Activated CD8-positive, alpha-beta memory T cell treated with anti-CD3 and anti-CD28 coated beads, Interleukin-2, amount 10 ng/mL, durations not matched to agents 7 days and 5 days (primary cell): Measurements from ENCODE around the gene TMEM44. TPM values are rescaled to one million over a fixed set of nuclear protein-coding genes. Genes with fewer than 3 reads are reported as not detected.

Experiments used
- ATAC-seq: fragments of 150-1000 bp; cut with Tn5 transposase; one replicate; pipeline ENCODE4 v1.10.0; 2021; ENCODE audit warnings: moderate library complexity
- CTCF ChIA-PET: fragments of 350-600 bp; sonication (Branson Sonifier 250); formaldehyde crosslinking; loops from one replicate; lab custom pipeline; 2021; ENCODE audit warnings: antibody characterized with exemption; lab: Charles Lee
- DNase-seq: peaks from one replicate; pipeline ENCODE4 v3.0.0-alpha.2; 2020
- H3K27ac Mint-ChIP-seq: one replicate; pipeline ENCODE4 v1.8.0; 2021; ENCODE audit warnings: mild to moderate bottlenecking, mixed read lengths
- H3K27me3 Mint-ChIP-seq: one replicate; pipeline ENCODE4 v1.8.0; 2021; ENCODE audit warnings: mixed read lengths
- H3K36me3 Mint-ChIP-seq: one replicate; pipeline ENCODE4 v1.8.0; 2021; ENCODE audit warnings: mild to moderate bottlenecking, mixed read lengths
- H3K4me1 Mint-ChIP-seq: one replicate; pipeline ENCODE4 v1.8.0; 2021; ENCODE audit warnings: mixed read lengths
- H3K4me3 Mint-ChIP-seq: one replicate; pipeline ENCODE4 v1.8.0; 2021; ENCODE audit warnings: mild to moderate bottlenecking, moderate library complexity, mixed read lengths
- H3K9me3 Mint-ChIP-seq: one replicate; pipeline ENCODE4 v1.8.0; 2022; ENCODE audit warnings: low read depth, mixed read lengths
- total RNA-seq, 2 experiments: library from RNA; stranded (reverse); gene quantifications; one replicate each; pipeline ENCODE4 v1.2.3, GENCODE V29; 2021

Gene TMEM44, protein sequence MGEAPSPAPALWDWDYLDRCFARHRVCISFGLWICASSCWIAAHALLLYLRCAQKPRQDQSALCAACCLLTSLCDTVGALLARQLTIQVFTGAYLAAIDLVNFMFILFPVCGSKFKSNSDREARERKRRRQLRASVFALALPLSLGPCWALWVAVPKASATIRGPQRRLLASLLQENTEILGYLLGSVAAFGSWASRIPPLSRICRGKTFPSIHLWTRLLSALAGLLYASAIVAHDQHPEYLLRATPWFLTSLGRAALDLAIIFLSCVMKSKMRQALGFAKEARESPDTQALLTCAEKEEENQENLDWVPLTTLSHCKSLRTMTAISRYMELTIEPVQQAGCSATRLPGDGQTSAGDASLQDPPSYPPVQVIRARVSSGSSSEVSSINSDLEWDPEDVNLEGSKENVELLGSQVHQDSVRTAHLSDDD
- 10 to 100 TPM; 15.3 to 15.9 TPM for total RNA-seq

DNA sequence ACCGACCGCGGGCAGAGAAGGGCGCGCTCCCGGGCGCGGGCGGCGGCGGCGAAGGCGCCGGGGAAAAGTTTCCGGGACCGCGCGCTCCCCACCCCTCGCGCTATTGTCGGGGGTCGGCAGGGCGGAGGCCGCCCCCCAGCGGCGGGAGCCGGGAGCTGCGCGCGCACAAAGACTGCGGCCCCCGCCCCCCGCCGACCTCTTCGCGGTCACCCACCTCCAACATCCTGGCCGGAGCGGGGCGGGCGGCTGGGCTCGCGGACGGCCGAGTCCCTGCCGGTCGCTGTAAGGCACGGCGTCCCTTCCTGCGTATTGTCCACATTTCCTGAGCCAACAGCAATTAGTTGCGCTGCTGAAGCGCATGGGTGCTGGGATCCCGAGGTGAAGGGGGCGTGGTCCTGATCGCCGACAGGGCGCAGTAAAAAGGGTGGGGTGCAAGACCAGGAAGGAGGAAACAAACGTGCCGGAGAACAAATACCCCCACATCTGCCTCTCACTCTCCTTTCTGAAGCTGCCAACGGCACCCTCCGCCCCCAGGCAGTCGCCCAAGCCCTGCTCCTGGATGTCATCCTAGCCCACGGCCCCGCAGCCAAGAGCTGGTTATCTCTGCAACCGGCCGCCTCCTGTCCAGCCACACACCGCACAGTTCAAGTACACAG lies at the start of gene TMEM44:
Gene TMEM44, minus strand, starts transcription at position 71 of the 656 bp plus-strand sequence. CDS start 204 bp downstream, outside the sequence.
- Mint-ChIP-seq H3K4me3 (peak within 1 kb of the TSS; percentile 83), H3K27me3 (no peaks in the 10 kb centered on the region), H3K4me1 (peaks cover 15% of the 10 kb centered on the region), H3K36me3 (peaks cover 13% of the 10 kb centered on the region), H3K9me3 (no peaks in the 10 kb centered on the region), H3K27ac (peak within 1 kb of the TSS; percentile 77)
- CTCF ChIA-PET, result interaction anchor here (0.6 to 2.4 kb wide), 16 partner anchors 12 to 637 kb away, joined by 3 to 15 read pairs (median 4); partner anchors contain the start of genes LSG1 and XXYLT1
- peak; percentile 85 for ATAC-seq
- peak; percentile 82 for DNase-seq

GRCh38 chr3:194682694-194683310 lies 49.6 kb upstream of the TMEM44 start:
- H3K27me3 Mint-ChIP-seq, result peaks cover 37% of the 10 kb centered on the region
- CTCF ChIA-PET, result interaction anchor here (0.6 to 6.7 kb wide), 35 partner anchors 8 to 1167 kb away, joined by 3 to 98 read pairs (median 4); partner anchors contain the start of genes LSG1, TMEM44 and XXYLT1
- no peaks in the 10 kb centered on the region for H3K36me3 Mint-ChIP-seq
- H3K4me3 Mint-ChIP-seq, result no peak overlapping the region
- H3K4me1 Mint-ChIP-seq, result peaks cover 47% of the 10 kb centered on the region
- DNase-seq (peak; percentile 84), ATAC-seq (peak; percentile 61)
- H3K9me3 Mint-ChIP-seq, result no peaks in the 10 kb centered on the region
- H3K27ac Mint-ChIP-seq, result no peak overlapping the region

DNA sequence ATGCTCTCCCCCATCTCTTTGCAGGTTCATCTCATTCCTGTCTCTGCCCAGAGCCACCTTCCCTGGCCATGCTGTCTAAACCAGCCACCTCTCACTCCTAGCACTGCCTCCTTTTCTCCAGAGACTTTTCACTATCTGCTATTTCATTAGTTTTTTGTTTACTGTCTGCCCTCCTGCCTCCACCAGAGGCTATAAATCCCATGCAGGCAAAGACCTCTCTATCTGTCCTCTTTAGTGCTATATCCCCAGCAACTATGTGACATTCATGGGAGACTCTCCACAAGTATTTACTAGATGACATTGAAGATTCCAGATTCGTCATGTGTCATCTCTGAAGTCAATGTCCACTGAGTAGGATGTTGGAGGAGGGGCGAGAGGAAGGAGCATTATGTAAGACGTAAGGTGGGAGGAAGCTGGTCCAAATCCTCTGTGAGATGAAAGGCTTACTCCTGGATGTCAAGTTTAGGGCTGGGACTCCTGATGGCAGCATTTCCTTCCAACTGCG lies 49.0 kb upstream of the TMEM44 start:
- Mint-ChIP-seq H3K27ac (no peak overlapping the region), H3K4me1 (peaks cover 45% of the 10 kb centered on the region), H3K27me3 (peaks cover 35% of the 10 kb centered on the region), H3K9me3 (no peaks in the 10 kb centered on the region), H3K36me3 (no peaks in the 10 kb centered on the region), H3K4me3 (no peak overlapping the region)
- ATAC-seq, result no peak
- DNase-seq, result peak; percentile 18
- CTCF ChIA-PET, result interaction anchor here (0.6 to 6.7 kb wide), 31 partner anchors 9 to 1168 kb away, joined by 3 to 98 read pairs (median 4); partner anchors contain the start of genes LSG1 and XXYLT1

- CTCF ChIA-PET, result interaction anchor here (3.5 kb wide), 1 partner anchor 8 kb away, joined by 98 read pairs; the partner anchor contains the start of gene LSG1
- DNase-seq (peak; percentile 34), ATAC-seq (no peak)
- Mint-ChIP-seq H3K4me1 (peaks cover 41% of the 10 kb centered on the region), H3K27ac (no peak overlapping the region), H3K4me3 (no peak overlapping the region), H3K36me3 (no peaks in the 10 kb centered on the region), H3K9me3 (no peaks in the 10 kb centered on the region), H3K27me3 (peaks cover 26% of the 10 kb centered on the region)
Measured at GRCh38 chr3:194680888-194681615, 47.8 kb upstream of the TMEM44 start.

DNA sequence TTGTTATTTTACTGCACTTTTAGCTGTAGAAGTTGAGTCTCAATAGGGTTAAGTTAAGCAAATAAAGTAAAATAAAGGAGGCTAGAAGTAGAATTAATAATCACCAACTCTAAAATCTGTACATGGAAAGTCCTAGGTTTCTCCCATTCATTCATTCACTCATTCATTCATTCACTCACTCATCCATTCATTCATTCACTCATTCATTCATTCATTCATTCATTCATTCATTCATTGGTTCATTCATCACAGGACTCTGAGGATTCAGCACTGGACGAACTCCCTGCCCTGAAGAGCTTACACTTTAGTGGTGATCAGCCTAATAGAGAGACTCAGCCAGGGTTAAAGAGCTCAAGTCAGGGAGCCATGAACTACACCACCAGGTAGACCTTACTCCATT lies 43.3 kb upstream of the TMEM44 start:
- ATAC-seq (no peak), DNase-seq (no peak)
- CTCF ChIA-PET, result interaction anchor here (1.0 to 2.3 kb wide), 3 partner anchors 15 to 581 kb away, joined by 3 to 6 read pairs (median 4); no protein-coding TSS in a partner anchor
- H3K4me3 Mint-ChIP-seq, result no peak overlapping the region
- no peaks in the 10 kb centered on the region for H3K27me3 Mint-ChIP-seq
- H3K4me1 Mint-ChIP-seq, result peaks cover 29% of the 10 kb centered on the region
- H3K36me3 Mint-ChIP-seq, result no peaks in the 10 kb centered on the region
- no peaks in the 10 kb centered on the region for H3K9me3 Mint-ChIP-seq
- no peak overlapping the region for H3K27ac Mint-ChIP-seq

DNA sequence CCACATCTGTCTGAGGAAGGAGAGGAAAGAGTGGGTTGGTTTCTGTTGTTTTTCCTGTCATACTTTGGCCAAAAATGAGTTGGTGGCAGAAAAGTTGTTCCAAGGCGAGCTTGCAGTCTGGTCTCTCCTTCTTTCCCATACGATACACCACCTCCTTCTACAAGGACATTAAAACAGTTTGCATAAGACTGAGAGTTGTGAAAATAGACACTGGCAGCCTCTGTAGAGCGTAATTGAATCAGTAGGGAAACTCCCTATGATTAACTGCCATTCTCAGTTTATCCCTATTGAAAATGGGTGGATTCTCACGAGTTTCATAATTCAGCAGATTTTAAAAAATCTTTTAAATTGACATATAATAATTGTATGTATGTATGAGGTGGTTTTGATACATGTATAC lies 42.5 kb upstream of the TMEM44 start:
- H3K4me1 Mint-ChIP-seq, result peaks cover 33% of the 10 kb centered on the region
- CTCF ChIA-PET, result interaction anchor here (1.2 to 9.3 kb wide), 4 partner anchors 7 to 596 kb away, joined by 3 to 98 read pairs (median 43); partner anchors contain the start of genes FAM43A and XXYLT1
- no peak overlapping the region for H3K4me3 Mint-ChIP-seq

GRCh38 chr3:194675081-194675640 lies 41.9 kb upstream of the TMEM44 start:
- ATAC-seq (no peak), DNase-seq (peak; percentile 60)
- CTCF ChIA-PET, result interaction anchor here (0.7 to 9.3 kb wide), 7 partner anchors 7 to 596 kb away, joined by 3 to 98 read pairs (median 3); partner anchors contain the start of genes FAM43A and XXYLT1
- H3K4me1 Mint-ChIP-seq, result peaks cover 36% of the 10 kb centered on the region
- no peaks in the 10 kb centered on the region for H3K9me3 Mint-ChIP-seq
- no peaks in the 10 kb centered on the region for H3K27me3 Mint-ChIP-seq
- H3K36me3 Mint-ChIP-seq, result no peaks in the 10 kb centered on the region
- peak overlapping the region; percentile 28 for H3K4me3 Mint-ChIP-seq
- H3K27ac Mint-ChIP-seq, result peak overlapping the region; percentile 63

More for the DNA sequence above, 42.5 kb upstream of the TMEM44 start:
- DNase-seq (peak; percentile 33), ATAC-seq (no peak)
- no peaks in the 10 kb centered on the region for H3K9me3 Mint-ChIP-seq
- no peaks in the 10 kb centered on the region for H3K36me3 Mint-ChIP-seq
- peak overlapping the region; percentile 10 for H3K27ac Mint-ChIP-seq
- H3K27me3 Mint-ChIP-seq, result no peaks in the 10 kb centered on the region

DNA sequence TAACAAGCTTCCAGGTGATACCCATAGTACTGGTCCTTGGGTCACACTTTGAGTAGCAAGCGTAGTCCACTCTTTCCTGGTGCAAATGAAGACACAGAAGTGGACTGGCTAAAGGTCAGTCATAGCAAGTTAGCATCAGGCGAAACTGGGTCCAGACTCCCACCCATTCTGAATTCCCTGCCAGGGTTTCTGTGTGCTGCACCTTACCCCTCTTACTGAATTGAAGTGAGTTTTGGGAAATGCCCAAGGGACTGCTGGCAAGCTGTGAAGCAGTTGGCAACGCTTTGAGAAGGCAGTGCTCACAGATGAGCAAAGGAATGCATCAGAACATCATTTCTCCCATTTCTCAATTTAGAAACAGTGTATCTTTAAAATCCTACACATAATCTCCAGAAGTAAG lies 40.5 kb upstream of the TMEM44 start:
- DNase-seq (no peak), ATAC-seq (no peak)
- H3K36me3 Mint-ChIP-seq, result peaks cover 8% of the 10 kb centered on the region
- CTCF ChIA-PET, result interaction anchor here (0.7 to 9.3 kb wide), 8 partner anchors 9 to 597 kb away, joined by 3 to 98 read pairs (median 4); partner anchors contain the start of genes FAM43A and XXYLT1
- peaks cover 40% of the 10 kb centered on the region for H3K4me1 Mint-ChIP-seq
- H3K4me3 Mint-ChIP-seq, result no peak overlapping the region
- no peaks in the 10 kb centered on the region for H3K27me3 Mint-ChIP-seq
- no peaks in the 10 kb centered on the region for H3K9me3 Mint-ChIP-seq
- H3K27ac Mint-ChIP-seq, result peak overlapping the region; percentile 12

DNA sequence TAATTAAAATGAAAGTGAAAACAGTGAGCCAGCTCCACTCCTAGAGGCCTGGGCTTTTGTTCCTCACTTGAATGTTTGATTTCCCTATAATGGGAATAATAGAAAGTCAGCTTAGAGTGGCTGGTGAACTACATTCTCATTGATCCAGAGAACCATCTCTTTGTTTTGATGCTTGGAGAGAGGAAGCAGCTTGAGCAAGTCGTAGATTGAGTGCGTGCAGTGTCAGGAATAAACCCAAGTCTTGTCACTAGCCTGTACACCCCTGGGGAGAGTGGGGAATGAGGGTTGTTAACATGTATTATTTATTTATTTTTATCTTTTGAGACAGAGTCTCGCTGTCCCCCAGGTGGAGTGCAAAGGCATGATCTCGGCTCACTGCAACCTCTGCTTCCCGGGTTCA lies 39.7 kb upstream of the TMEM44 start:
- ATAC-seq (no peak), DNase-seq (no peak)
- Mint-ChIP-seq H3K4me3 (peak overlapping the region; percentile 89), H3K9me3 (no peaks in the 10 kb centered on the region), H3K4me1 (peaks cover 40% of the 10 kb centered on the region), H3K36me3 (peaks cover 14% of the 10 kb centered on the region), H3K27me3 (no peaks in the 10 kb centered on the region), H3K27ac (peak overlapping the region; percentile 62)
- CTCF ChIA-PET, result interaction anchor here (0.8 to 9.3 kb wide), 12 partner anchors 9 to 598 kb away, joined by 3 to 98 read pairs (median 10); partner anchors contain the start of genes FAM43A, TMEM44 and XXYLT1

GRCh38 chr3:194671900-194672808 lies 38.9 kb upstream of the TMEM44 start, which contains the start of gene LSG1:
TSS of gene LSG1 (minus strand) at chr3:194672191. CDS start at chr3:194672162, 29 bp downstream.
- H3K9me3 Mint-ChIP-seq, result no peaks in the 10 kb centered on the region
- CTCF ChIA-PET, result interaction anchor here (0.6 to 9.3 kb wide), 26 partner anchors 9 to 915 kb away, joined by 3 to 98 read pairs (median 4); partner anchors contain the start of genes FAM43A, TMEM44 and XXYLT1
- H3K4me1 Mint-ChIP-seq, result peaks cover 43% of the 10 kb centered on the region
- ATAC-seq (peak; percentile 93), DNase-seq (peak; percentile 93)
- H3K27ac Mint-ChIP-seq, result peak within 1 kb of the TSS; percentile 95
- H3K27me3 Mint-ChIP-seq, result no peaks in the 10 kb centered on the region
- peaks cover 17% of the 10 kb centered on the region for H3K36me3 Mint-ChIP-seq
- H3K4me3 Mint-ChIP-seq, result peak within 1 kb of the TSS; percentile 89

DNA sequence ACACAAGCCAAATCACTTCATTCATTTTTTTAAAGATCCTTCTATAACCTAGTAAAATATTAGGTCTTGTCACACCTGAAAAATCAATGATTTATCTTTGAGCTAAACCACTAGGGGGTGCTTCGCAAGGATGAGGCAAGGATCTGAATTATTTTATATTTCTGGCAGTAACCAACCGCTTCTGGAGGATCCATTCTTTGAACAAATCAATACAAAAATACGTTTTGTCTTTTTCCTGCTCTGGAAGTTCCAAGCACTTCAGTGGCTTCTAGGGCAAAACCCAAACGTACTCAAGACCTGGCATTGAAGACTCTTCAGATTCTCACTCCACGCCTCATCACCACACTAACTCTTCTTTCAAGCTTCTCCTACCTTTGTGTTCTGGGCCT lies 38.3 kb upstream of the TMEM44 start:
- H3K4me1 Mint-ChIP-seq, result peaks cover 42% of the 10 kb centered on the region
- ATAC-seq, result peak; percentile 22
- no peaks in the 10 kb centered on the region for H3K9me3 Mint-ChIP-seq
- CTCF ChIA-PET, result interaction anchor here (0.6 to 9.3 kb wide), 23 partner anchors 10 to 916 kb away, joined by 3 to 98 read pairs (median 4); partner anchors contain the start of genes FAM43A, TMEM44 and XXYLT1
- DNase-seq, result no peak
- peak overlapping the region; percentile 95 for H3K27ac Mint-ChIP-seq
- peak overlapping the region; percentile 89 for H3K4me3 Mint-ChIP-seq
- no peaks in the 10 kb centered on the region for H3K27me3 Mint-ChIP-seq
- H3K36me3 Mint-ChIP-seq, result peaks cover 20% of the 10 kb centered on the region
